HG03521 (cell line): ENCODE measurements around the gene TXNRD1.
"Not testable (repeated sequence)": the region's sequence is repeated elsewhere in the genome, so short reads cannot be mapped to it uniquely, and the experiment has no call there.

ENCODE experiments used
- ATAC-seq: cut with Tn5 transposase; IDR thresholded peaks from one replicate; pipeline ENCODE4 v1.9.1; 2021; ENCODE audit warnings: mild to moderate bottlenecking, moderate library complexity; ENCODE audit not compliant: unreplicated experiment

TXNRD1 gene

GRCh38 chr12:104279164-104279563, 63.6 kb downstream of the TXNRD1 start:
- no peak for ATAC-seq

- ATAC-seq, result no peak
Measured at GRCh38 chr12:104280111-104280510, 64.5 kb downstream of the TXNRD1 start.

GRCh38 chr12:104280717-104281458, 65.3 kb downstream of the TXNRD1 start:
- no peak for ATAC-seq

GRCh38 chr12:104281636-104282035, 66.1 kb downstream of the TXNRD1 start:
- ATAC-seq, result no peak

GRCh38 chr12:104282109-104282508, 66.5 kb downstream of the TXNRD1 start:
- no peak for ATAC-seq

GRCh38 chr12:104285740-104286515, 70.3 kb downstream of the TXNRD1 start:
- no peak for ATAC-seq

GRCh38 chr12:104286516-104287482, 71.2 kb downstream of the TXNRD1 start:
- peak; percentile 91 for ATAC-seq

- peak; percentile 43 for ATAC-seq
Measured at GRCh38 chr12:104288635-104289274, 73.2 kb downstream of the TXNRD1 start.

GRCh38 chr12:104290320-104290719, 74.7 kb downstream of the TXNRD1 start:
- no peak for ATAC-seq

- no peak for ATAC-seq
Measured at GRCh38 chr12:104290855-104291254, 75.3 kb downstream of the TXNRD1 start.

GRCh38 chr12:104291867-104292524, 76.4 kb downstream of the TXNRD1 start:
- ATAC-seq, result no peak

- no peak for ATAC-seq
Measured at GRCh38 chr12:104292872-104293794, 77.6 kb downstream of the TXNRD1 start.

GRCh38 chr12:104294158-104294859, 78.7 kb downstream of the TXNRD1 start:
- not testable (repeated sequence) for ATAC-seq

- no peak for ATAC-seq
Measured at GRCh38 chr12:104294927-104295668, 79.5 kb downstream of the TXNRD1 start.

GRCh38 chr12:104295954-104296353, 80.4 kb downstream of the TXNRD1 start:
- ATAC-seq, result no peak

- no peak for ATAC-seq
Measured at GRCh38 chr12:104296718-104297117, 81.1 kb downstream of the TXNRD1 start.

- no peak for ATAC-seq
Measured at GRCh38 chr12:104297477-104298113, 82.0 kb downstream of the TXNRD1 start.
